Endothelial cell of umbilical vein (primary cell): ENCODE data around the gene CPVL. TPM values are rescaled to one million over a fixed set of nuclear protein-coding genes. Genes with fewer than 3 reads are reported as not detected.
A peak's percentile ranks its signal among the peaks of the same experiment; 100 is the strongest.

Experiments
- BruUV-seq: library from RNA; stranded (reverse); fragments of 400-500 nt; replicated peaks from 2 replicates; lab custom pipeline; 2021; lab: Mats Ljungman, UMichigan
- CTCF ChIA-PET: fragments of 300-600, 350-600 bp; sonication (Branson Sonifier 250); formaldehyde crosslinking; loops from one replicate; lab custom pipeline; 2021; ENCODE audit warnings: antibody characterized with exemption, inconsistent platforms; lab: Charles Lee
- POLR2A ChIA-PET: fragments of 300-600, 350-600 bp; sonication (Branson Sonifier 250); formaldehyde crosslinking; loops from one replicate; lab custom pipeline; 2021; ENCODE audit warnings: antibody characterized with exemption, inconsistent platforms; lab: Charles Lee
- DNase-seq: peaks from one replicate; pipeline ENCODE4 v3.0.0-alpha.2; 2011; ENCODE audit warnings: low read depth, low spot score
- FAIRE-seq: peaks from 2 replicates; lab custom pipeline; 2011; peaks lifted over from hg19 to GRCh38; lab: Jason Lieb, UNC
- H2AFZ ChIP-seq: 2 replicates; pipeline ENCODE4 v1.6.0; 2012; ENCODE audit warnings: low read depth, low read length, control low read depth, inconsistent platforms
- H3K27ac ChIP-seq: 2 replicates; pipeline ENCODE4 v1.5.1; 2011; ENCODE audit warnings: low read depth, mild to moderate bottlenecking, control low read depth, low read length, moderate library complexity; ENCODE audit not compliant: insufficient read depth
- H3K27me3 ChIP-seq, 2 experiments: 2 replicates each; pipeline versions ENCODE4 v1.6.0 to v1.6.1; 2011; ENCODE audit warnings: low read length in 2 of 2, mixed read lengths in 1 of 2; ENCODE audit not compliant: control insufficient read depth in 2 of 2, insufficient read depth in 2 of 2
- H3K36me3 ChIP-seq, 2 experiments: 2 replicates in 1 of 2; 3 replicates in 1 of 2; pipeline ENCODE4 v1.5.1; 2011; ENCODE audit warnings: low read length in 2 of 2, mild to moderate bottlenecking in 1 of 2, moderate library complexity in 1 of 2; ENCODE audit not compliant: control insufficient read depth in 2 of 2, insufficient read depth in 2 of 2; ENCODE audit errors: extremely low read depth in 1 of 2
- H3K4me1 ChIP-seq: 3 replicates; pipeline ENCODE4 v1.5.1; 2011; ENCODE audit warnings: mild to moderate bottlenecking, low read length; ENCODE audit not compliant: control insufficient read depth, insufficient read depth; ENCODE audit errors: extremely low read depth
- H3K4me2 ChIP-seq: 2 replicates; pipeline ENCODE4 v1.6.1; 2011; ENCODE audit warnings: low read length, control low read depth, mixed read lengths; ENCODE audit not compliant: insufficient read depth
- H3K4me3 ChIP-seq, 3 experiments: fragments of 200-600 bp in 1 of 3; sonication (generic), shearing (Covaris generic) in 1 of 3; replicated peaks in 1 of 3; 2 replicates each; pipeline ENCODE4 v1.5.1; 2011 to 2016; ENCODE audit warnings: control low read depth in 3 of 3, low read length in 3 of 3, mild to moderate bottlenecking in 2 of 3, inconsistent platforms in 1 of 3, low read depth in 1 of 3, moderate library complexity in 1 of 3; ENCODE audit not compliant: insufficient read depth in 1 of 3
- H3K79me2 ChIP-seq: 2 replicates; pipeline ENCODE4 v1.6.0; 2012; ENCODE audit warnings: low read length, inconsistent platforms; ENCODE audit not compliant: control insufficient read depth, insufficient read depth
- H3K9ac ChIP-seq: replicated peaks from 2 replicates; pipeline ENCODE3; 2011; ENCODE audit warnings: low read length, control low read depth; ENCODE audit not compliant: insufficient read depth; ENCODE audit errors: extremely low read depth
- H3K9me1 ChIP-seq: replicated peaks from 3 replicates; pipeline ENCODE4 v1.6.0; 2011; ENCODE audit warnings: mild to moderate bottlenecking, low read length; ENCODE audit not compliant: control insufficient read depth, insufficient read depth; ENCODE audit errors: extremely low read depth
- H3K9me3 ChIP-seq: replicated peaks from 2 replicates; pipeline ENCODE4 v1.5.1; 2012; ENCODE audit warnings: low read length, inconsistent platforms; ENCODE audit not compliant: control insufficient read depth, insufficient read depth
- H4K20me1 ChIP-seq: replicated peaks from 2 replicates; pipeline ENCODE3; 2011; ENCODE audit warnings: mild to moderate bottlenecking, low read length; ENCODE audit not compliant: control insufficient read depth, insufficient read depth; ENCODE audit errors: extremely low read depth
- EZH2 ChIP-seq: IDR thresholded peaks from 2 replicates; pipeline ENCODE4 v1.6.1; 2012; ENCODE audit warnings: borderline replicate concordance, low read depth, mild to moderate bottlenecking, moderate library complexity, low read length, inconsistent platforms; ENCODE audit not compliant: severe bottlenecking
- FOS ChIP-seq: IDR thresholded peaks from 2 replicates; pipeline ENCODE4 v1.6.1; 2011; ENCODE audit warnings: mild to moderate bottlenecking, low read length, moderate library complexity, borderline replicate concordance; ENCODE audit not compliant: insufficient read depth
- GATA2 ChIP-seq: IDR thresholded peaks from 2 replicates; pipeline ENCODE4 v1.7.0; 2011; ENCODE audit warnings: low read depth, mild to moderate bottlenecking, moderate library complexity, mixed read lengths, low read length; ENCODE audit not compliant: insufficient read length, insufficient read depth
- JUN ChIP-seq: IDR thresholded peaks from 2 replicates; pipeline ENCODE4 v1.6.1; 2011; ENCODE audit warnings: borderline replicate concordance, low read depth; ENCODE audit not compliant: insufficient read length, insufficient read depth
- MYC ChIP-seq: IDR thresholded peaks from one replicate; pipeline ENCODE4 v1.6.1; 2011; ENCODE audit warnings: mild to moderate bottlenecking, low read depth, low read length
- POLR2A ChIP-seq: IDR thresholded peaks from 2 replicates; pipeline ENCODE4 v1.6.1; 2012; ENCODE audit warnings: low read depth, mild to moderate bottlenecking, control low read depth, low read length
- POLR2AphosphoS5 ChIP-seq: IDR thresholded peaks from 2 replicates; pipeline ENCODE4 v1.6.1; 2012; ENCODE audit warnings: low read depth, mild to moderate bottlenecking, control low read depth, low read length, moderate library complexity; ENCODE audit not compliant: insufficient read depth
- dilution Hi-C: fragments of 300-500 bp; cut with MboI; formaldehyde crosslinking; loops from one replicate; pipeline ENCODE4 v1.15.0; 2019; ENCODE audit warnings: low sequenced_read_pairs; ENCODE audit not compliant: extremely low pct_ligation_motif_present
- intact Hi-C: fragments of 100-400 bp; cut with micrococcal nuclease; formaldehyde crosslinking; loops from one replicate; pipeline ENCODE4 v1.10.0; 2022
- polyA plus RNA-seq, 4 experiments: library from polyadenylated mRNA; depleted of rRNA in 3 of 4; stranded (reverse) in 3 of 4; unstranded in 1 of 4; fragments of >200 nt; gene quantifications; 2 replicates each; pipeline versions ENCODE4 v1.2.1 to v1.2.3, GENCODE V29; 2011 to 2012; ENCODE audit warnings: missing spikeins in 1 of 4
- total RNA-seq: library from RNA; stranded (reverse); gene quantifications from 2 replicates; pipeline ENCODE4 v1.2.3, GENCODE V29; 2021
- TF ChIP-seq, protein P1 (sequence below), 2 donors: IDR thresholded peaks; 1 replicate in 1 of 2; 2 replicates in 1 of 2; pipeline ENCODE4 v1.5.1; 2011; ENCODE audit warnings: low read length in 2 of 2, mild to moderate bottlenecking in 2 of 2, moderate library complexity in 2 of 2, control low read depth in 1 of 2, inconsistent platforms in 1 of 2, low read depth in 1 of 2; ENCODE audit not compliant: insufficient read depth in 1 of 2; ENCODE audit errors: extremely low read depth in 1 of 2
- TF ChIP-seq, protein P2 (sequence below): IDR thresholded peaks from 2 replicates; pipeline ENCODE4 v1.6.1; 2011; ENCODE audit not compliant: insufficient read depth, insufficient read length

The CPVL gene
- total and polyA plus RNA-seq, 2 donors (not counting 3 experiments of a cell fraction or from before 2014, with no cell fraction given) = 0.14 TPM; not detected in 1

- CTCF ChIA-PET = interaction anchor here (0.7 to 1.1 kb wide), 5 partner anchors 28 to 122 kb away, joined by 3 read pairs; no protein-coding TSS in a partner anchor
- Histone ChIP-seq H2AFZ (no peak overlapping the region), H4K20me1 (no peaks in the 10 kb centered on the region), H3K4me1 (no peaks in the 10 kb centered on the region), H3K4me2 (no peak overlapping the region), H3K9ac (no peak overlapping the region), H3K4me3 (no peak overlapping the region), H3K9me1 (no peaks in the 10 kb centered on the region), H3K79me2 (no peaks in the 10 kb centered on the region), H3K9me3 (no peaks in the 10 kb centered on the region), H3K27me3 (peaks cover 2 to 3% of the 10 kb centered on the region in 2 experiments), H3K36me3 (no peaks in the 10 kb centered on the region), H3K27ac (no peak overlapping the region)
- FAIRE-seq = peak; percentile 57
- no TSS peak for BruUV-seq
- intact Hi-C loops = no loop called here
- TF ChIP-seq FOS (peak; percentile 42), JUN (no peak)
- POLR2A ChIA-PET = no interaction called here
- DNase-seq = peak; percentile 24
- dilution Hi-C loops = no loop called here
These were observed 161.7 kb downstream of the CPVL start for GRCh38 chr7:28984631-28985030.

DNA sequence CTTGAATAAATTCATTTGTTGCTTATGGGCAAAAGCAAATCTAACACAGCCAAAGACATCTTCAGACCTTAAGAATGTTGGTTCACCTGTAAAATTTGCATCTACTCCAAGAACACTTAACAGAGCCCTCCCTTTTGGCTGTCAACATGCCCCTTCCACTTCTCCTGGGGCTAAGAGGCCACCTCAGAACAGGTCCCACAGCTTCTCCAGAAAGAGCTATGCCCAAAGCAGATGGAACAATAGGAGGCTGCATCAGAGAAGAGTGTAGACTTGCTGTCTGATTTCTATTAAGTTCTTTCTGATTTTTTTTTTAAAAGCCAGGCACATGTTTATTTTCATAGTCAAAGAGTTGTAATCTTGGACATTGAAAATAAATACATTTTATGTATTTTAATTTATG lies 162.1 kb downstream of the CPVL start:
- Histone ChIP-seq H3K9me1 (no peaks in the 10 kb centered on the region), H2AFZ (no peak overlapping the region), H3K9me3 (no peaks in the 10 kb centered on the region), H3K36me3 (no peaks in the 10 kb centered on the region), H3K27ac (no peak overlapping the region), H3K4me2 (no peak overlapping the region), H3K27me3 (peaks cover 2 to 3% of the 10 kb centered on the region in 2 experiments), H3K79me2 (no peaks in the 10 kb centered on the region), H3K4me1 (no peaks in the 10 kb centered on the region), H3K9ac (no peak overlapping the region), H3K4me3 (no peak overlapping the region), H4K20me1 (no peaks in the 10 kb centered on the region)
- no peak for TF ChIP-seq EZH2
- TF ChIP-seq JUN = no peak
- TF ChIP-seq FOS = no peak
- TF ChIP-seq MYC = no peak
- TF ChIP-seq POLR2AphosphoS5 = no peak
- no peak for TF ChIP-seq POLR2A
- TF ChIP-seq GATA2 = no peak
- TF ChIP-seq, protein P1, sequence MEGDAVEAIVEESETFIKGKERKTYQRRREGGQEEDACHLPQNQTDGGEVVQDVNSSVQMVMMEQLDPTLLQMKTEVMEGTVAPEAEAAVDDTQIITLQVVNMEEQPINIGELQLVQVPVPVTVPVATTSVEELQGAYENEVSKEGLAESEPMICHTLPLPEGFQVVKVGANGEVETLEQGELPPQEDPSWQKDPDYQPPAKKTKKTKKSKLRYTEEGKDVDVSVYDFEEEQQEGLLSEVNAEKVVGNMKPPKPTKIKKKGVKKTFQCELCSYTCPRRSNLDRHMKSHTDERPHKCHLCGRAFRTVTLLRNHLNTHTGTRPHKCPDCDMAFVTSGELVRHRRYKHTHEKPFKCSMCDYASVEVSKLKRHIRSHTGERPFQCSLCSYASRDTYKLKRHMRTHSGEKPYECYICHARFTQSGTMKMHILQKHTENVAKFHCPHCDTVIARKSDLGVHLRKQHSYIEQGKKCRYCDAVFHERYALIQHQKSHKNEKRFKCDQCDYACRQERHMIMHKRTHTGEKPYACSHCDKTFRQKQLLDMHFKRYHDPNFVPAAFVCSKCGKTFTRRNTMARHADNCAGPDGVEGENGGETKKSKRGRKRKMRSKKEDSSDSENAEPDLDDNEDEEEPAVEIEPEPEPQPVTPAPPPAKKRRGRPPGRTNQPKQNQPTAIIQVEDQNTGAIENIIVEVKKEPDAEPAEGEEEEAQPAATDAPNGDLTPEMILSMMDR (IDR thresholded peaks at IDR 0.05; ENCODE audit: extremely low read depth in 1 of 2, insufficient read depth in 1 of 2, low read depth in 1 of 2, low read length in 2 of 2) = no peak
- TF ChIP-seq, protein P2, sequence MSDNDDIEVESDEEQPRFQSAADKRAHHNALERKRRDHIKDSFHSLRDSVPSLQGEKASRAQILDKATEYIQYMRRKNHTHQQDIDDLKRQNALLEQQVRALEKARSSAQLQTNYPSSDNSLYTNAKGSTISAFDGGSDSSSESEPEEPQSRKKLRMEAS = no peak
- ChIA-PET POLR2A (no interaction called here), CTCF (interaction anchor here (0.7 to 1.1 kb wide), 5 partner anchors 28 to 122 kb away, joined by 3 read pairs; no protein-coding TSS in a partner anchor)
- intact Hi-C loops (no loop called here), dilution Hi-C loops (no loop called here)
- DNase-seq (no peak), FAIRE-seq (no peak)
- BruUV-seq = no TSS peak
